GM12892 (cell line): ENCODE measurements around the gene PTPRB.

Source experiments
- POLR2A ChIP-seq: IDR thresholded peaks from 2 replicates; pipeline ENCODE4 v1.6.1; 2011; ENCODE audit warnings: low read depth, low read length, control low read depth
- POLR2AphosphoS5 ChIP-seq: IDR thresholded peaks from 2 replicates; pipeline ENCODE4 v1.6.1; 2011; ENCODE audit warnings: low read depth, low read length, control low read depth
- TAF1 ChIP-seq: IDR thresholded peaks from 2 replicates; pipeline ENCODE4 v1.6.1; 2011; ENCODE audit warnings: low read depth, mild to moderate bottlenecking, control low read depth, low read length, borderline replicate concordance

DNA sequence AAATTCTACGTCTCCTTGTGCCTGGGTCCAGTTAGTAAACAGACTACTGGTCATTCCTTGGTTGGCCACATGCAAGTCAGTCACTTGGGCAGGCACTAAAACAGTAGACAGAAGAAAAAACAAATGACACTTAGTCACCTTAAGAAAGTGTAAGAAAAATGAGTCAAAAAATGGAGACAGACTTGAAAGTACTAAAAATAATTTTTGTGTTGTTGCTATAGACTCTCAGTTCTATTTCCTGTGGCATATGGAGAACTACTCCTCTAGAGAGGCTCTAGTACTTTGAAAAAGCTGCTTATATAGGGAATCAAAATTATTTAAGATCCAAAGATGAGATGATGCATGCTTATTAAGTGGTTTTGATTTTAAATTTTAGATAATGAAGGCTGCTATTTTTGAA, 56.0 kb downstream of the PTPRB start:
- no peak for TF ChIP-seq POLR2AphosphoS5
- no peak for TF ChIP-seq POLR2A
- TF ChIP-seq TAF1: no peak
